GM21529 (cell line): ENCODE results near the gene NUDT21.
"Not testable (repeated sequence)": the region's sequence is repeated elsewhere in the genome, so short reads cannot be mapped to it uniquely, and the experiment has no call there.

Experiments used
- ATAC-seq: cut with Tn5 transposase; IDR thresholded peaks from one replicate; pipeline ENCODE4 v1.9.1; 2021; ENCODE audit not compliant: unreplicated experiment

Gene NUDT21

DNA sequence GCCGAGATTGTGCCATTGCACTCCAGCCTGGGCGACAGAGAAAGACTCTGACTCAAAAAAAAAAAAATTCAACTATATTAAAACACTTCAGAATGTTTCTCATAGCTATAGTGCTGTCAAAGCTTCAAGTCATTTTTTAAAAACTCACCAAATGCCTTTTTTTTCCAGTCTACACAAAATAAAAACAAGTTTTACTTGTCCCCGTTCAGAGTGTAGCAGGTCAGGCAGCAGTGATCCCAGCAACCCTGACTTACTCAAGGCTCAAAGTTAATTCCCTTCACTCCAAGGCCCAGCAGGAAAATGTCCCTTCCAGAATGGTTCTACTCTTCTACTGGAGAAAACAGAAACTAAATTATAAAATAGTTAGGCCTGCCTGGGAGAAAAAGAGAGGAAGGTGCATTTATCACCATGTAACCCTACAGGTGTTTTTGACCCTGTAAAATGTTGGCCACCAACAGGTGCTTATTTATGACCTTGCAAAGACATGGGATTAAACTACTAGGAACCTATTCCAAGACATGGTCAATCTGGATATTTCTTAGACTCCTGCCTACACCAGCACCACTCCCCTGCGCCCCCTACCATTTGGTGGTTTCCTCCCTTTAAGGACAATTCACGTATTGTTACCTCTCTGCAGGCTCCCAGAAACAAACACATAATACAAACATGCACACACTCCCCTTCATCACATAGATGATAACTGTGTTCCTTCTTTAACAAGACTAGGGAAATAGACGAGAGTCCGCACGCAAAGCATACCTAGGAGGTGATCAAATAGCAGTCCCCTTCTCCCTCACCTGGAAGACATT, 31.2 kb downstream of the NUDT21 start:
- ATAC-seq: no peak

DNA sequence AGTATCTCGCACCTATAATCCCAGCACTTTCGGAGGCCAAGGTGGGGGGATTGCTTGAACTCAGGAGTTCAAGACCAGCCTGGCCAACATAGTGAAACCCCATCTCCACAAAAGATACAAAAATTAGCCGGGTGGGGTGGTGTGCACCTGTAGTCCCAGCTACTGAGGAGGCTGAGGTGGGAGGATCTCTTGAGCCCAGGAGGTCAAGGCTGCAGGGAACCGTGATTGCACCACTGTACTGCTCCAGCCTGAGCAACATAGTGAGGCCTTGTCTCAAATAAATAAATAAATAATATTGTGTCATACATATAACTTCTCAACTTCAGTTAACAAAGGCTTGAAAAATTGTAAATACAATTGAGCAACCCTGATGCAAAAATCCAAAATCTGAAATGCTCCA, 34.0 kb downstream of the NUDT21 start:
- no peak for ATAC-seq

DNA sequence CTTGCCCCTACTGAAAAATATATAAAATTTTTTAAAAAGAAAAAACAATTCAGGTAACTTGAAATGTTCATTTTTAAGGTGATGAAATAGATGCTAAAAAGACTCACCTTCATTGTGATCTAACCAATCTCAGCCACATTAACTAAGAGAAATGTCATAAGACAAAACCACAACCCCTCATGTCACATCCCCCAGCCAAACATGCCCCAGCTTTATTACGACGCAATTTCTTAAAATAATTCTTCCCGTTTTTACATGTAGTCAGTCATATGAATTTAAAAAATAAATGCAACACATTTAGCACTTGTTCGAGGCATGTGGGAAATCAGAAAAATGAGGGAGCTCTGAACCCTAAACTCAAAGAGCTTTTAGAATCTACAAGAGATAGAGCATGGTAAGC, 35.3 kb downstream of the NUDT21 start:
- ATAC-seq: no peak

DNA sequence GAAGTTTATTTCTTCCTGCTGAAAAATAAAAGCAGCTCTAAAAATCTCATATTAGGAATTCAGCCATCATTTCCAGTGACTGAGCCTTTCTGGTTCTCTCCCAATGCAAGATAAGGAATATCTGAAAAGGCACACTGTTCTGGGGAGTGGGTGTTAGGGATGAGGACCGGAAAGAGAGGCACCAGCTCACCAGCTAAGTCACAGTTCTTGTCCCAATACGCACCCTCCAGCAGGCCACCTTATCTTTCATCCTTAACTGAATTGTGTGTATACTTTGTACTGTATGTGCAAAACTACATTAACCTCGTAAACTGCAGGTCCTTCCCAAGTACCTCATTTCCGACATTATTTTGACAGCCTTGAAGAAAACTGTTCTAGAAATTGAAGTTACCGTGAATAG, 36.8 kb downstream of the NUDT21 start:
- ATAC-seq: no peak

DNA sequence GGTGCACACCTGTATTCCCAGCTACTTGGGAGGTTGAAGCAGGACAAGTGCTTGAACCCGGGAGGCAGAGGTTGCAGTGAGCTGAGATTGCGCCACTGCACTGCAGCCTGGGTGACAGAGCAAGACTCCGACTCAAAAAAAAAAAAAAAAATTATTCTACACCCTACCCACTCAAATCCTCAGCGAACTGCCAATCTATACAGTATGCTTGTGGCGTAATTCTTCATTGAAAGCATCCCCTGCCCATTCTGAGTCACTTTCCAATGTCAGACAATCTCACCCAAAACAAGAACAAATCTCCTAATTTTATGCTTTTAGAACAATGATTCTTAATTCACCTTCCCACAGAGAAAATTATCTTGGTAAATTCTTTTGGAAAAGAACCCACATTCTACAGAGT, 37.8 kb downstream of the NUDT21 start:
- ATAC-seq: no peak

DNA sequence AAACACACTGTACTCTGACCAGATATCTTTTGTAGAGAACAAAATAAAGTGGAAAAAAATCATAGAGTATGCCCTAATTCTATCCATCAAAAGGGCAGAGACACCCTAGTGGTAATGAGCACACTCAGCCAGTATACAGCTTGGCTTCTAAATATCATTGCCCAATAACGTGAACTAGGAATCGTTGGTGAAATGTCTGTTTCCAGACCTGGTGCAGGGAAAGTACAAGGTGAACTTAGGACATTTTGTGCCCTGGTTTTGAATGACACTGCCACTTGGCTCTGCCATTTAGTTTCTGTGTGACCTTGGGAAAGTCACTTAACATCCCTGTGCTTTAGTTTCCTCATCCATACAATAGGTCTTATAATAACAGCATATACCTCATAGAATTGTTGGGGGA, 39.5 kb downstream of the NUDT21 start:
- ATAC-seq: no peak

- no peak for ATAC-seq
Observed at GRCh38 chr16:56411123-56411522, 40.0 kb downstream of the NUDT21 start.

DNA sequence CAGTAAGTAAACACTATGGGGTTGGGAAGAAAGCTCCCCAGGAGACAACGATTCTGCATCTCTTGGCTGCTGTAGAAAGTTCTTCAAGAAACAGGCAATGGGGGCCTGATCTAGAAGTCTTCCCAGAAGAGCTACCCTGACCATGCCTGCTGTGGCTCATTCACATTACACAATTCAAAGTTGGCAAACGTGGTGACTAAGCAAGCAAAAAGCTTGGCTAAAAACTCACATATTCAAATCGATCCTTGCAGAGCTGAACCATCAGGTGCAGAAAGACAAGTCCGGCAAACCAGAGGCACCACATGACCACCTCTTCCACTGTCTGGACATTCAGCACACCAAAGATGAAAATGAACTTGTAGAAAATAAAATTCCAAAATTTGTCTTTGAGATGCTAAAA, 41.9 kb downstream of the NUDT21 start:
- no peak for ATAC-seq

GRCh38 chr16:56408379-56409098, 42.6 kb downstream of the NUDT21 start:
- no peak for ATAC-seq

DNA sequence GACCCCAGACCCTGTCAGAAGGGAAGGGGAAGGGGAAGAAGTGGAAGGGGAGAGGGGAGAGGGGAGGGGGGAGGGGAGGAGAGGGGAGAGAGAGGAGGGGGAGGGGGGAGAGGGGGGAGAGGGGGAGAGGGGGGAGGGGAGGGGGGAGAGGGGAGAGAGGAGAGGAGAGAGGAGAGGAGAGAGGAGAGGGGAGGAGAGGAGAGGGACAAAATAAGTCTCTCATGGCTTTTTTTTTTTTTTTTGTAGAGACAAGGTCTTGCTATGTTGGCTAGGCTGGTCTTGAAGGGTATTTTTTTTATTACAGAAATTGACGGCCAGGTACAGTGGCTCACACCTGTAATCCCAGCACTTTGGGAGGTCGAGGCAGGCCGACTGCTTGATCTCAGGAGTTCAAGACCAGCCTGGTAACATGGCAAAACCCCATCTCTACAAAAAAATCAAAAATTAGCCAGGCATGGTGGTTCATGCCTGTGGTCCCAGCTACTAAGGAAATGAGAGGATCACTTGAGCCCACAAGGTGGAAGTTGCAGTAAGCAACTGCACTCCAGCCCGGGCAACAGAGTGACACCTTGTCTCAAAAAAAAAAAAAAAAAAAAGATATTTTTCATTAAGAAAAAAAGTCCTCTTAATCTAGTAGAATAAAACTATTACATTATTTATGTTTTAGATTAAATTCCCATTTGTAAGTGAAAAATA, 45.0 kb downstream of the NUDT21 start:
- ATAC-seq: no peak

DNA sequence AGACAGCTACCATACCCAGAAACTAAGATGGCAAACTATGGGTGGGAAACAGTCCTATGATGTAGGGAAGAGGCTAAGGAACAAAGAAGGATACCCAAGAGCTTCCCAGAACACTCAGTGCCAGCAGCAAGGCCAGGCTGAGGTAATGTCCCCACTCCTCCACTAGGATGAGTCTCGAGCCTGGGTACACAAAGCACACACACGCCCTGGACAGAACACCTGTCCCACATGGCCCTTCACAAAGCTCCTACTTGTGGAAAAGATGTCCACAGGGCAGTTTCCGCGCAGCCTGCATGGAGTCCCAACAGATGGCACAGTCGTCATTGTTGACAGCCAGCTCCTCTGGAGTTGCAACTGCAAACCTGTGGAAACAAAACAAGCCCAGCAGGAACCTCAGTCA, 49.6 kb downstream of the NUDT21 start:
- no peak for ATAC-seq

DNA sequence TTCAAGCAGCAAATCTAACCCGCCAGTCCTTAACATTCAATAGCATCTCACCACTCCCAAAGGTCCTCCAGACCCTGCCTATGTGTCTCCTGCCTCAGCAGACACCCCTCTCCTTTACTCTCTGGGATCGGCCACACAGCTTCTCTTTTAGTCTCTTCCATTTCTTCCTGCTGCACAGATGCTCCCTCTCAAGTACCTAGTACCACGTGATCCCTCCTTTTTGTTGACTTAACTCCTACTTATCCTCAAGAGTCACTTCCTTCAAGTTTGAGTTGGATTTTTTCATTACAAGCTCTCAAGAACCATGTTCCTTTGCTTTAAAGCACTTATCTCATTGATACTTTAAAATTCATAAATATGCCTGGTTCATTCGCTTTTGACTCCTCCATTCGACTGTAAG, 50.7 kb downstream of the NUDT21 start:
- no peak for ATAC-seq

DNA sequence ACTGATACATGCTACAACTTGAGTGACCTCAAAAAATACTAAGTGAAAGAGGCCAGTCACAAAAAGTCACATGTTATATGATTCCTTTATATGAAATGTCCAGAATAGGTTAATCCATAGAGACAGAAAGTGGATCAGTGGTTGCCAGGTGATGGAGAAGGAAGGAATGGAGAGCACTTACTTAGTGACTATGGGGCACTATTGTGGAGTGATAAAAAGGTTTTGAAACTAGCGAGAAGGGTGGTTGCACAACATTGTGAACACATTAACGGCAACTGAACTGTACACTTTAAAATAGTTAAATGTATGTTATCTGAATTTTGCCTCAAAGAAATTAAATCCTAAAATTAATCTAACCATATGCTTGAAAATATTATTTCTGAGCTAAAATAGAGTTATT, 51.6 kb downstream of the NUDT21 start:
- ATAC-seq: no peak

DNA sequence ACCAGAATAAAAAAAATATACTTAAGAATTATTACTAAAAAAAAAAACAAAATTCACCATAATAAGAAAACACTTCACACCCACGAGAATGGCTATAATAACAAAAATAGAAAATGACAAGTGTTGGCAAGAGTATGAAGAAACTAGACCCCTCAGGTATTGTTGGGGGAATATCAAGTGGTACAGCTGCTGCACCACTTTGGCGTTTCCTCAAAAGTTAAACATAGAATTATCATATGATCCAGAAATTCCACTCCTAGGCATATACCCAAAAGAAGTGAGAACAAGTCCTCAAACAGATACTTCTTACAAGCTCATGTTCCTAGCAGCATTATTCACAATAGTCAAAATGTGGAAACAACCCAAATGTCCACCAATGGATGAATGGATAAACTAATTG, 52.1 kb downstream of the NUDT21 start:
- no peak for ATAC-seq

DNA sequence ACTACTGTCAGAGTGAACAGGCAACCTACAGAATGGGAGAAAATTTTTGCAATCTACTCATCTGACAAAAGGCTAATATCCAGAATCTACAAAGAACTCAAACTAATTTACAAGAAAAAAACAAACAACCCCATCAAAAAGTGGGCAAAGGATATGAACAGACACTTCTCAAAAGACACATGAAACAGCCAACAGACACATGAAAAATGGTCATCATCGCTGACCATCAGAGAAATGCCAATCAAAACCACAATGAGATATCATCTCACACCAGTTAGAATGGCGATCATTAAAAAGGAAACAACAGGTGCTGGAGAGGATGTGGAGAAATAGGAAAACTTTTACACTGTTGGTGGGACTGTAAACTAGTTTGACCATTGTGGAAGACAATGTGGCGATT, 54.4 kb downstream of the NUDT21 start:
- not testable (repeated sequence) for ATAC-seq

DNA sequence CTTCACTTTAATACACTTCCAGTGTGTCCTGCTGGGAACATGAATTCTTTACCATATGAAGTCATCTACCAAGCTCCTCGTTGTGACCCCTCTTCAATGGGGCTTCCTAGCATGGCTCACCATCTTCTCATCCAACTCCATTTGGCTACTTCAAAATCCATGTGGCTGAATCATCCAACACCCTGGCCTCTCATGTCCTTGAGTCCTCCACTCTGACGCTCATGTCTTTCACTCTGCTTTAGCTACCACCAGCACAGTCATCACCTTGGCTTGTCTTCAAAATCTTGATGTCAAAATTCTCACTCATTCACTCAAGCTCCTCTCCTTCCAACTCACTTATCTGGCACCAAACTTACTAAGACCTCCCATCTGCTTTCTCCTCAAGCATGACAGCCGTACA, 61.6 kb downstream of the NUDT21 start:
- ATAC-seq: no peak

GRCh38 chr16:56388209-56388608, 62.9 kb downstream of the NUDT21 start:
- no peak for ATAC-seq

DNA sequence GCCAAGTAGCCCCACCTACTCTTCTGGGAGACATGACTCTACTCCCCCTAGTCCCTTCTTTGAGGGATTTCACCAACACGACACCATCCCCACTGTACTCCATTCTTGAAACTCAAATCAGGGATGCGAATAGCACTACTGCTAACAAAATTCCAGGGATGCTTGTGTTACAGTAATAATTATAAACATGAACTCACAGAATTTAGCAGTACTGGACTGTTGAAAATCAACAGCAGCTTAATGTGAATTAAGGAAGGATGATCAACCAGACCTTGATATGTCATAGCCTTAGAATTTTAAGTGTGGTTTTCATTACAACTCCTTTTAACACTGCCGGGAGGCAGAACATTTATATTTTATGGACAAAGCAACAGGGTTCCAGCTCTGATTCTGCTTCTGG, 63.7 kb downstream of the NUDT21 start:
- no peak for ATAC-seq

- no peak for ATAC-seq
Observed at GRCh38 chr16:56384074-56384721, 66.9 kb downstream of the NUDT21 start.

DNA sequence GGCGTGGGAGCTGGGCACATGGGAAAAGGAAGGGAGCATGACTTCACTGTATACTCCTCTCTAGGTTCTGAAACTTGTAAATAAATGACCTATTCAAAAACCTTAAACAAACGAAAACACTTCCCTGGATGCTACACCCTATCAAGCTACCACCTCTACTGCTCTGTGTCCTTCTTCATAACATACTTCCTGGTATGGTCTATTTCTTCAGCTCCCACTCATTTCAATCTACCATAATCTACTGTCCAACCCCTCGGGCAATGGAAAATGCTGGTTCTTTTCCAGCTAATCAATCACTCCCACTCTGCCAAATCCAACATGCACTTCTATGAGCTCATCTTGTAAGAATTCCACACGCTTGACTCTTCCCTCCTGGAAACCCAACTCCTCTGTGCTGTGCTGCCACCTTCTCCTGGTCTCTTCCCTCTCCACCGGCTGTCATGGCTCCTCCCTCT, 68.2 kb downstream of the NUDT21 start:
- no peak for ATAC-seq

GRCh38 chr16:56382459-56382858, 68.7 kb downstream of the NUDT21 start:
- ATAC-seq: no peak
